Activated CD8-positive, alpha-beta memory T cell treated with anti-CD3 and anti-CD28 coated beads, Interleukin-2, amount 50 U/mL, for 24 hours (primary cell): ENCODE results near the gene KCNT2.
"Not testable (repeated sequence)": the region's sequence is repeated elsewhere in the genome, so short reads cannot be mapped to it uniquely, and the experiment has no call there.

Experiments
- DNase-seq: peaks from one replicate; pipeline ENCODE4 v3.0.0-alpha.2; 2020; ENCODE audit errors: extremely low read depth

Gene KCNT2

GRCh38 chr1:196608390-196609369 lies at the start of gene KCNT2:
Gene KCNT2 (minus strand): TSS chr1:196608440. CDS start chr1:196608309, 131 bp downstream.
- DNase-seq: no peak

- DNase-seq: no peak
These were observed 47.3 kb upstream of the KCNT2 start for GRCh38 chr1:196655494-196655893.

GRCh38 chr1:196655071-196655470 lies 46.8 kb upstream of the KCNT2 start:
- DNase-seq: no peak

- no peak for DNase-seq
These were observed 46.0 kb upstream of the KCNT2 start for GRCh38 chr1:196654271-196654670.

- no peak for DNase-seq
These were observed 43.5 kb upstream of the KCNT2 start, which contains the start of gene CFH for GRCh38 chr1:196651637-196652215. Gene CFH (plus strand): TSS chr1:196652043. CDS start chr1:196652118, 75 bp downstream.

- DNase-seq: no peak
These were observed 42.8 kb upstream of the KCNT2 start for GRCh38 chr1:196651079-196651478.

- no peak for DNase-seq
These were observed 42.2 kb upstream of the KCNT2 start for GRCh38 chr1:196650403-196650802.

GRCh38 chr1:196649990-196650389 lies 41.8 kb upstream of the KCNT2 start:
- no peak for DNase-seq

- no peak for DNase-seq
These were observed 32.7 kb upstream of the KCNT2 start for GRCh38 chr1:196640976-196641375.

GRCh38 chr1:196639291-196639690 lies 31.1 kb upstream of the KCNT2 start:
- not testable (repeated sequence) for DNase-seq

GRCh38 chr1:196638466-196638865 lies 30.2 kb upstream of the KCNT2 start:
- no peak for DNase-seq

GRCh38 chr1:196637606-196638005 lies 29.4 kb upstream of the KCNT2 start:
- DNase-seq: no peak

- no peak for DNase-seq
These were observed 20.6 kb upstream of the KCNT2 start for GRCh38 chr1:196628838-196629237.

- DNase-seq: no peak
These were observed 14.8 kb upstream of the KCNT2 start for GRCh38 chr1:196623079-196623478.

GRCh38 chr1:196619721-196620120 lies 11.5 kb upstream of the KCNT2 start:
- no peak for DNase-seq

GRCh38 chr1:196611873-196612272 lies 3.6 kb upstream of the KCNT2 start:
- no peak for DNase-seq

GRCh38 chr1:196609370-196609737 lies 1.1 kb upstream of the KCNT2 start:
- no peak for DNase-seq

- DNase-seq: no peak
These were observed 259 bp downstream of the KCNT2 start for GRCh38 chr1:196607981-196608380.

- DNase-seq: no peak
These were observed 4.6 kb downstream of the KCNT2 start for GRCh38 chr1:196603651-196604050.

- DNase-seq: no peak
These were observed 9.1 kb downstream of the KCNT2 start for GRCh38 chr1:196598942-196599748.

- no peak for DNase-seq
These were observed 13.5 kb downstream of the KCNT2 start for GRCh38 chr1:196594700-196595099.

GRCh38 chr1:196593955-196594354 lies 14.3 kb downstream of the KCNT2 start:
- no peak for DNase-seq
